HepG2 (cell line): Measurements from ENCODE around the gene TUBGCP6. TPM values are rescaled to one million over a fixed set of nuclear protein-coding genes. Genes with fewer than 3 reads are reported as not detected.
A peak's percentile ranks its signal among the peaks of the same experiment; 100 is the strongest.

Experiments
- ATAC-seq: fragments of 200-7000 bp; cut with Tn5 transposase; 3 replicates; pipeline ENCODE4 v1.9.1; 2020; ENCODE audit warnings: mild to moderate bottlenecking, moderate library complexity
- BruUV-seq: library from RNA; stranded (reverse); fragments of 400-500 nt; replicated peaks from 2 replicates; lab custom pipeline; 2021; lab: Mats Ljungman, UMichigan
- CTCF ChIA-PET: fragments of 300-600 bp; formaldehyde crosslinking; extraction: SDS; loops from one replicate; lab custom pipeline; 2021; ENCODE audit warnings: low total read pairs, inconsistent platforms, low intra/inter-chr PET ratio; lab: Yijun Ruan, JAX
- POLR2A ChIA-PET: fragments of 350-600 bp; sonication (Branson Sonifier 250); formaldehyde crosslinking; loops from one replicate; lab custom pipeline; 2020; ENCODE audit warnings: antibody characterized with exemption, inconsistent platforms; lab: Yijun Ruan, JAX
- DNase-seq: peaks from one replicate; pipeline ENCODE4 v3.0.0-alpha.2; 2015; ENCODE audit warnings: low spot score
- FAIRE-seq: peaks from 3 replicates; lab custom pipeline; 2011; peaks lifted over from hg19 to GRCh38; lab: Jason Lieb, UNC
- H2AFZ ChIP-seq: one replicate; pipeline ENCODE4 v1.6.1; 2011; ENCODE audit warnings: low read length, inconsistent platforms
- H3K27ac ChIP-seq: fragments of 300-600 bp; 3 replicates; pipeline ENCODE4 v1.8.0; 2011; ENCODE audit warnings: mixed run types, mild to moderate bottlenecking, mixed read lengths, low read length, inconsistent platforms; ENCODE audit not compliant: insufficient read depth; ENCODE audit errors: extremely low read length
- H3K27me3 ChIP-seq, 2 experiments: fragments of 200-600 bp in 1 of 2; 2 replicates in 1 of 2; 3 replicates in 1 of 2; pipeline versions ENCODE4 v1.6.0 to v1.8.0; 2011; ENCODE audit warnings: low read length in 2 of 2, mild to moderate bottlenecking in 2 of 2, moderate library complexity in 2 of 2, inconsistent platforms in 1 of 2; ENCODE audit not compliant: insufficient read depth in 2 of 2, control insufficient read depth in 1 of 2
- H3K36me3 ChIP-seq, 2 experiments: fragments of 200-600 bp in 1 of 2; replicated peaks in 1 of 2; 2 replicates in 1 of 2; 3 replicates in 1 of 2; pipeline versions ENCODE4 v1.5.1 to v1.8.0; 2011; ENCODE audit warnings: low read length in 2 of 2, inconsistent platforms in 1 of 2; ENCODE audit not compliant: insufficient read depth in 2 of 2, control insufficient read depth in 1 of 2
- H3K4me1 ChIP-seq: 2 replicates; pipeline ENCODE4 v1.5.1; 2012; ENCODE audit warnings: low read length, inconsistent platforms; ENCODE audit not compliant: insufficient read depth
- H3K4me2 ChIP-seq: 2 replicates; pipeline ENCODE4 v1.6.0; 2011; ENCODE audit warnings: low read depth, low read length, inconsistent platforms
- H3K4me3 ChIP-seq, 3 experiments: fragments of 200-600 bp in 1 of 3; sonication (generic), shearing (Covaris generic) in 1 of 3; replicated peaks in 1 of 3; 2 replicates each; pipeline ENCODE4 v1.5.1; 2011 to 2016; ENCODE audit warnings: low read length in 3 of 3, inconsistent platforms in 2 of 3, low read depth in 2 of 3, mild to moderate bottlenecking in 2 of 3, control low read depth in 1 of 3, mixed read lengths in 1 of 3; ENCODE audit not compliant: insufficient read depth in 1 of 3
- H3K79me2 ChIP-seq: one replicate; pipeline ENCODE4 v1.6.1; 2011; ENCODE audit warnings: low read length, inconsistent platforms; ENCODE audit not compliant: insufficient read depth
- H3K9ac ChIP-seq: 2 replicates; pipeline ENCODE4 v1.6.0; 2011; ENCODE audit warnings: mild to moderate bottlenecking, low read depth, low read length, inconsistent platforms; ENCODE audit not compliant: insufficient read depth
- H3K9me3 ChIP-seq: 2 replicates; pipeline ENCODE4 v1.5.1; 2012; ENCODE audit warnings: mild to moderate bottlenecking, low read length
- H4K20me1 ChIP-seq: 2 replicates; pipeline ENCODE4 v1.6.0; 2011; ENCODE audit warnings: inconsistent platforms, mild to moderate bottlenecking, low read length, moderate library complexity; ENCODE audit not compliant: insufficient read depth
- FOXJ3 ChIP-seq: sonication (generic); formaldehyde crosslinking; IDR thresholded peaks from 2 replicates; pipeline ENCODE4 v1.4.0; 2020; ENCODE audit warnings: missing genetic modification reagents, mild to moderate bottlenecking, borderline replicate concordance
- HNF4G ChIP-seq, 2 experiments: sonication (generic) in 1 of 2; formaldehyde crosslinking in 1 of 2; IDR thresholded peaks; 2 replicates each; pipeline versions ENCODE4 v1.4.0 to v1.6.1; 2011 to 2020; ENCODE audit warnings: borderline replicate concordance in 2 of 2, low read depth in 2 of 2, mild to moderate bottlenecking in 2 of 2, low read length in 1 of 2, missing genetic modification reagents in 1 of 2, moderate library complexity in 1 of 2
- ISX ChIP-seq: sonication (generic); formaldehyde crosslinking; conservative IDR thresholded peaks from 2 replicates; pipeline ENCODE4 v1.5.0; 2020; ENCODE audit warnings: missing genetic modification reagents
- KMT2B ChIP-seq: IDR thresholded peaks from 2 replicates; pipeline ENCODE4 v1.6.1; 2016; ENCODE audit warnings: missing genetic modification reagents, missing compliant biosample characterization
- MED1 ChIP-seq: sonication (generic); formaldehyde crosslinking; IDR thresholded peaks from 2 replicates; pipeline ENCODE4 v1.4.0; 2020; ENCODE audit warnings: missing genetic modification reagents
- SAFB2 ChIP-seq: sonication (generic); formaldehyde crosslinking; IDR thresholded peaks from 2 replicates; pipeline ENCODE4 v1.5.1; 2020; ENCODE audit warnings: missing genetic modification reagents, low read depth, mild to moderate bottlenecking, borderline replicate concordance
- SETDB1 ChIP-seq: sonication (generic); formaldehyde crosslinking; IDR thresholded peaks from 2 replicates; pipeline ENCODE4 v1.5.1; 2020; ENCODE audit warnings: missing genetic modification reagents, mild to moderate bottlenecking, borderline replicate concordance
- TP53 ChIP-seq: sonication (generic); formaldehyde crosslinking; conservative IDR thresholded peaks from 2 replicates; pipeline ENCODE4 v1.4.0; 2020; ENCODE audit warnings: missing genetic modification reagents
- WIZ ChIP-seq: sonication (generic); formaldehyde crosslinking; IDR thresholded peaks from 2 replicates; pipeline ENCODE4 v1.5.1; 2020; ENCODE audit warnings: mild to moderate bottlenecking, missing genetic modification reagents
- ZFP90 ChIP-seq: sonication (generic); formaldehyde crosslinking; IDR thresholded peaks from 2 replicates; pipeline ENCODE4 v1.8.0; 2022; ENCODE audit warnings: missing genetic modification reagents, mild to moderate bottlenecking, inconsistent platforms, borderline replicate concordance
- ZNF143 ChIP-seq: sonication (generic); formaldehyde crosslinking; IDR thresholded peaks from 2 replicates; pipeline ENCODE4 v1.4.0; 2020; ENCODE audit warnings: missing genetic modification reagents
- ZNF234 ChIP-seq: sonication (generic); formaldehyde crosslinking; conservative IDR thresholded peaks from 2 replicates; pipeline ENCODE4 v1.5.1; 2020; ENCODE audit warnings: mild to moderate bottlenecking, missing genetic modification reagents
- ZNF562 ChIP-seq: sonication (generic); formaldehyde crosslinking; IDR thresholded peaks from 2 replicates; pipeline ENCODE4 v1.8.0; 2022; ENCODE audit warnings: missing genetic modification reagents, borderline replicate concordance
- WGBS: methylation state at CpG from one replicate; pipeline ENCODE4 v1.1.6; 2017; ENCODE audit warnings: low lambda C conversion rate; 5-methylcytosine and 5-hydroxymethylcytosine counted together
- in situ Hi-C: cut with HindIII; loops from 2 replicates; pipeline ENCODE4 v1.10.0; 2017; ENCODE audit warnings: low pct_unique_long_range_greater_than_20kb; ENCODE audit not compliant: extremely low pct_ligation_motif_present
- intact Hi-C: fragments of 100-400 bp; cut with micrococcal nuclease; formaldehyde crosslinking; loops from one replicate; pipeline ENCODE4 v1.10.0; 2022; ENCODE audit not compliant: unreplicated experiment
- polyA plus RNA-seq, 8 experiments: library from polyadenylated mRNA; depleted of rRNA in 3 of 8; stranded (reverse) in 7 of 8; unstranded in 1 of 8; fragments of >200 nt; fragmentation: Illumina TruSeq in 4 of 8; extraction: Trizol in 4 of 8; gene quantifications; 2 replicates each; pipeline versions ENCODE4 v1.2.1 to v1.2.3, GENCODE V29; 2011 to 2016; ENCODE audit warnings: low read depth in 4 of 8, missing spikeins in 1 of 8, mixed read lengths in 1 of 8; ENCODE audit not compliant: insufficient read depth in 1 of 8
- total RNA-seq, 5 experiments: library from RNA; depleted of rRNA; stranded (reverse); fragments of >200 nt; fragmentation: Illumina TruSeq; extraction: Trizol; gene quantifications; 2 replicates each; pipeline ENCODE4 v1.2.3, GENCODE V29; 2016; ENCODE audit warnings: low read depth in 1 of 5
- TF ChIP-seq, protein P1 (sequence below): sonication (generic); formaldehyde crosslinking; IDR thresholded peaks from 2 replicates; pipeline ENCODE4 v1.8.0; 2022; ENCODE audit warnings: mild to moderate bottlenecking, missing genetic modification reagents
- TF ChIP-seq, protein P2 (sequence below), 2 experiments: sonication (generic) in 1 of 2; formaldehyde crosslinking in 1 of 2; IDR thresholded peaks; 2 replicates each; pipeline versions ENCODE4 v1.4.0 to v1.6.1; 2018 to 2020; ENCODE audit warnings: missing genetic modification reagents in 2 of 2, borderline replicate concordance in 1 of 2, low read depth in 1 of 2, mild to moderate bottlenecking in 1 of 2, missing biosample characterization in 1 of 2
- TF ChIP-seq, protein P3 (sequence below): sonication (generic); formaldehyde crosslinking; IDR thresholded peaks from 2 replicates; pipeline ENCODE4 v1.8.1; 2023; ENCODE audit warnings: missing genetic modification reagents, mild to moderate bottlenecking, borderline replicate concordance

Gene TUBGCP6
- total and polyA plus RNA-seq, 2 of the 13 experiments (the other 11 are each of a cell fraction or from before 2014, with no cell fraction given), result 14.6 to 15.7 TPM

DNA sequence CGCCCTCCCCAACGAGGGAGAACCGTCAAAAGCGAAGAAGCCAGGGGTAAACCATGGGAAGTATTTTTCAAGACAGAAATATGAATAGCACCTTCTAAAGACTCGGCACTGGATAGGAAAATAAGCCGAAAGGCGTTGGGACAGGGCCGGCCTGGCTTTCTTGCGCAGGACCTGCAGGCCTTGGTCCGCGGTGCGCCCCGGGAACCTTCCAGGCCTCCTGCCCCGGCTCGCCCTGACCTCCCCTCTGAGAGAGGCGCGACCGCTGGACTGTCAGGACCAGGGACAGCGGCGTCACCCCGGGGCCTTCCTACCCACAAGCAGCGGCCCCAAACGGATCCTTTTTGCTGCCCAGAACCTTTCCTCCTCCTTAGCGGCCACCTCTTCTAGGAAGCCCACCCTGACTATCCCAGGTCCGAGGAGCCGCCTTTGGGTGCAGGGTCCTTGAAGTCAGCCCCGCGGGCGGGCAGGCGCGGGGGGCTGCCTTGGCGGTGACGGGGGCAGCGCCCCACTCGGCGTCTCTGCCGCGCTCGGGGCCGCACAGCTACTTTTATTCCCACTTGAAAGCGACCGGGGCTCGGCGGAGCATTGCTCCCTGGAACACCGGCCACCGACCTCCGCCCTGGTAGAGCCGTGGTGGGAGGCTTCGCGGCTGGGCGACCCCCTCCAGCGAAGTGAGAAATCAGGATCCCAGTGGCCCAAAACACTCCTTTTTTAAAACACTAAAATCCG, 26.0 kb upstream of the TUBGCP6 start:
- POLR2A ChIA-PET, result no interaction called here
- Histone ChIP-seq H3K4me2 (peak overlapping the region; percentile 74), H3K27ac (no peak overlapping the region), H3K36me3 (peaks cover 0 to 4% of the 10 kb centered on the region in 2 experiments; a peak in 3 of 5 replicates), H3K9ac (no peak overlapping the region), H4K20me1 (peaks cover 10% of the 10 kb centered on the region; the same call in 1 of the 2 replicates), H3K4me1 (peaks cover 39% of the 10 kb centered on the region), H3K4me3 (peak overlapping the region; percentile 17 to 62 (median 43); a peak in 4 of 6 replicates), H3K79me2 (no peaks in the 10 kb centered on the region), H2AFZ (no peak overlapping the region), H3K9me3 (no peaks in the 10 kb centered on the region), H3K27me3 (peaks cover 10 to 41% of the 10 kb centered on the region in 2 experiments)
- no TSS peak for BruUV-seq
- in situ Hi-C loops, result no loop called here
- intact Hi-C loops, result loop anchor here (2.0 kb wide), 1 partner anchor 72 kb away; the partner anchor contains the start of gene PPP6R2
- peak; percentile 47 for DNase-seq
- no peak for FAIRE-seq
- CTCF ChIA-PET, result interaction anchor here (0.7 to 2.3 kb wide), 4 partner anchors 19 to 72 kb away, joined by 3 to 8 read pairs (median 3); partner anchors contain the start of genes DENND6B and PPP6R2
- ATAC-seq, result peak; percentile 65
- 11% methylated on average over 17 of the region's 53 CpGs for WGBS
- TF ChIP-seq ZNF143 (CRISPR knock-in tag) (no peak; the same call in 1 of the 2 replicates), MED1 (no peak; the same call in 1 of the 2 replicates), ZNF234 (no peak), KMT2B (CRISPR knock-in tag) (peak; percentile 68), FOXJ3 (CRISPR knock-in tag) (no peak), ISX (CRISPR knock-in tag) (0 out of 2 replicates have a peak, but pooled peaks have one; percentile 70), SAFB2 (no peak), SETDB1 (CRISPR knock-in tag) (no peak), ZNF562 (CRISPR knock-in tag) (no peak), HNF4G (IDR thresholded peaks at IDR 0.05; ENCODE audit: borderline replicate concordance, low read depth, low read length) (no peak), HNF4G (CRISPR knock-in tag; IDR thresholded peaks at IDR 0.05; ENCODE audit: borderline replicate concordance, low read depth) (no peak), ZFP90 (CRISPR knock-in tag) (peak; percentile 36; the same call in 1 of the 2 replicates), TP53 (CRISPR knock-in tag) (no peak), WIZ (CRISPR knock-in tag) (peak; percentile 95; the same call in 1 of the 2 replicates)
- TF ChIP-seq, protein P1, sequence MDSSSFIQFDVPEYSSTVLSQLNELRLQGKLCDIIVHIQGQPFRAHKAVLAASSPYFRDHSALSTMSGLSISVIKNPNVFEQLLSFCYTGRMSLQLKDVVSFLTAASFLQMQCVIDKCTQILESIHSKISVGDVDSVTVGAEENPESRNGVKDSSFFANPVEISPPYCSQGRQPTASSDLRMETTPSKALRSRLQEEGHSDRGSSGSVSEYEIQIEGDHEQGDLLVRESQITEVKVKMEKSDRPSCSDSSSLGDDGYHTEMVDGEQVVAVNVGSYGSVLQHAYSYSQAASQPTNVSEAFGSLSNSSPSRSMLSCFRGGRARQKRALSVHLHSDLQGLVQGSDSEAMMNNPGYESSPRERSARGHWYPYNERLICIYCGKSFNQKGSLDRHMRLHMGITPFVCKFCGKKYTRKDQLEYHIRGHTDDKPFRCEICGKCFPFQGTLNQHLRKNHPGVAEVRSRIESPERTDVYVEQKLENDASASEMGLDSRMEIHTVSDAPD (CRISPR knock-in tag), result no peak
- TF ChIP-seq, protein P2, sequence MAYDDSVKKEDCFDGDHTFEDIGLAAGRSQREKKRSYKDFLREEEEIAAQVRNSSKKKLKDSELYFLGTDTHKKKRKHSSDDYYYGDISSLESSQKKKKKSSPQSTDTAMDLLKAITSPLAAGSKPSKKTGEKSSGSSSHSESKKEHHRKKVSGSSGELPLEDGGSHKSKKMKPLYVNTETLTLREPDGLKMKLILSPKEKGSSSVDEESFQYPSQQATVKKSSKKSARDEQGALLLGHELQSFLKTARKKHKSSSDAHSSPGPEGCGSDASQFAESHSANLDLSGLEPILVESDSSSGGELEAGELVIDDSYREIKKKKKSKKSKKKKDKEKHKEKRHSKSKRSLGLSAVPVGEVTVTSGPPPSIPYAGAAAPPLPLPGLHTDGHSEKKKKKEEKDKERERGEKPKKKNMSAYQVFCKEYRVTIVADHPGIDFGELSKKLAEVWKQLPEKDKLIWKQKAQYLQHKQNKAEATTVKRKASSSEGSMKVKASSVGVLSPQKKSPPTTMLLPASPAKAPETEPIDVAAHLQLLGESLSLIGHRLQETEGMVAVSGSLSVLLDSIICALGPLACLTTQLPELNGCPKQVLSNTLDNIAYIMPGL (CRISPR knock-in tag; IDR thresholded peaks at IDR 0.05; ENCODE audit: borderline replicate concordance in 1 of 2, low read depth in 1 of 2), result peak; percentile 26 to 67; a peak in 2 of 4 replicates
- TF ChIP-seq, protein P3, sequence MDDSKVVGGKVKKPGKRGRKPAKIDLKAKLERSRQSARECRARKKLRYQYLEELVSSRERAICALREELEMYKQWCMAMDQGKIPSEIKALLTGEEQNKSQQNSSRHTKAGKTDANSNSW (CRISPR knock-in tag), result no peak
